GM23248 (cell line): ENCODE measurements around the gene PKP1. TPM values are rescaled to one million over a fixed set of nuclear protein-coding genes. Genes with fewer than 3 reads are reported as not detected.

Experiments used
- DNase-seq: peaks from one replicate; pipeline ENCODE4 v3.0.0-alpha.2; 2015
- H2AFZ ChIP-seq: fragments of 200-600 bp; sonication (generic); 2 replicates; pipeline ENCODE4 v1.6.1; 2016; ENCODE audit warnings: antibody characterized with exemption
- H3F3A ChIP-seq: fragments of 200-600 bp; sonication (generic); 2 replicates; pipeline ENCODE4 v1.6.1; 2016; ENCODE audit warnings: mild to moderate bottlenecking, antibody characterized with exemption, mixed run types; ENCODE audit not compliant: insufficient read depth
- H3K27ac ChIP-seq: fragments of 200-600 bp; sonication (generic); 2 replicates; pipeline ENCODE4 v1.5.1; 2016; ENCODE audit warnings: mild to moderate bottlenecking
- H3K27me3 ChIP-seq: fragments of 200-600 bp; sonication (generic); replicated peaks from 2 replicates; pipeline ENCODE4 v1.6.1; 2016; ENCODE audit warnings: mild to moderate bottlenecking; ENCODE audit not compliant: insufficient read depth
- H3K36me3 ChIP-seq: fragments of 200-600 bp; sonication (generic); 2 replicates; pipeline ENCODE4 v1.6.1; 2016; ENCODE audit warnings: low read depth, mild to moderate bottlenecking
- H3K4me1 ChIP-seq: fragments of 200-600 bp; sonication (generic); 2 replicates; pipeline ENCODE4 v1.6.1; 2016; ENCODE audit warnings: mild to moderate bottlenecking; ENCODE audit not compliant: insufficient read depth
- H3K4me2 ChIP-seq: fragments of 200-600 bp; sonication (generic); one replicate; pipeline ENCODE4 v1.6.1; 2016; ENCODE audit warnings: mild to moderate bottlenecking; ENCODE audit not compliant: unreplicated experiment
- H3K4me3 ChIP-seq: fragments of 200-600 bp; sonication (generic); 2 replicates; pipeline ENCODE4 v1.5.1; 2016; ENCODE audit warnings: mild to moderate bottlenecking
- H3K79me2 ChIP-seq: fragments of 200-600 bp; sonication (generic); 2 replicates; pipeline ENCODE4 v1.6.1; 2016; ENCODE audit warnings: mild to moderate bottlenecking; ENCODE audit not compliant: insufficient read depth
- H3K9ac ChIP-seq: fragments of 200-600 bp; sonication (generic); 2 replicates; pipeline ENCODE4 v1.6.1; 2016; ENCODE audit warnings: mild to moderate bottlenecking
- H3K9me2 ChIP-seq: fragments of 200-600 bp; sonication (generic); 2 replicates; pipeline ENCODE4 v1.6.1; 2016; ENCODE audit warnings: mixed run types, mild to moderate bottlenecking, moderate library complexity; ENCODE audit not compliant: insufficient read depth
- H3K9me3 ChIP-seq: fragments of 200-600 bp; sonication (generic); one replicate; pipeline ENCODE4 v1.6.1; 2017; ENCODE audit warnings: low read depth
- H4K20me1 ChIP-seq: fragments of 200-600 bp; sonication (generic); 2 replicates; pipeline ENCODE4 v1.6.0; 2016; ENCODE audit not compliant: insufficient read depth
- EZH2 ChIP-seq: fragments of 200-600 bp; sonication (generic); IDR thresholded peaks from 2 replicates; pipeline ENCODE4 v1.6.1; 2018; ENCODE audit warnings: antibody characterized with exemption, mild to moderate bottlenecking; ENCODE audit not compliant: insufficient read depth, poor library complexity, severe bottlenecking
- EZH2phosphoT487 ChIP-seq: fragments of 200-600 bp; sonication (generic); IDR thresholded peaks from 2 replicates; pipeline ENCODE4 v1.6.1; 2018; ENCODE audit warnings: antibody characterized with exemption, moderate library complexity, mild to moderate bottlenecking, low read depth; ENCODE audit not compliant: insufficient read depth
- WGBS, 2 experiments: methylation state at CpG; one replicate each; pipeline ENCODE4 v1.1.6; 2015 to 2017; ENCODE audit warnings: low lambda C conversion rate in 2 of 2, low coverage in 1 of 2; ENCODE audit errors: missing lambda C conversion rate in 2 of 2; 5-methylcytosine and 5-hydroxymethylcytosine counted together
- in situ Hi-C: fragments of 300-500 bp; cut with MboI; formaldehyde crosslinking; loops from 2 replicates; pipeline ENCODE4 v1.15.0; 2020
- polyA plus RNA-seq: library from polyadenylated mRNA; unstranded; fragments of >200 nt; fragmentation: Nextera tagmentation; extraction: Ambion mirVana; gene quantifications from 2 replicates; pipeline ENCODE4 v1.2.1, GENCODE V29; 2016
- total RNA-seq: library from RNA; depleted of rRNA; stranded (reverse); fragments of >200 nt; shearing (Covaris generic); gene quantifications from 2 replicates; pipeline ENCODE4 v1.2.3, GENCODE V29; 2014

Gene PKP1
- total and polyA plus RNA-seq, 2 experiments from 2014 or later: 0.15 to 0.43 TPM

GRCh38 chr1:201327687-201328240 is 44.5 kb downstream of the PKP1 start:
- no peaks in the 10 kb centered on the region for H3K9me2 ChIP-seq
- H3K4me2 ChIP-seq: no peak overlapping the region
- no peaks in the 10 kb centered on the region for H3K9me3 ChIP-seq
- in situ Hi-C loops: no loop called here
- no peak for DNase-seq
- H3K27me3 ChIP-seq: peaks cover 4% of the 10 kb centered on the region; the same call in 1 of the 2 replicates
- H2AFZ ChIP-seq: no peak overlapping the region
- no peaks in the 10 kb centered on the region for H3F3A ChIP-seq
- H3K4me3 ChIP-seq: no peak overlapping the region
- no peaks in the 10 kb centered on the region for H3K36me3 ChIP-seq
- no peaks in the 10 kb centered on the region for H3K4me1 ChIP-seq
- H3K79me2 ChIP-seq: no peaks in the 10 kb centered on the region
- H3K9ac ChIP-seq: no peak overlapping the region
- no peaks in the 10 kb centered on the region for H4K20me1 ChIP-seq
- TF ChIP-seq EZH2 (no peak), EZH2phosphoT487 (no peak)
- H3K27ac ChIP-seq: no peak overlapping the region
- WGBS, 2 experiments: 78 to 88% methylated on average over 7 of the region's 7 CpGs

GRCh38 chr1:201328576-201328975 is 45.3 kb downstream of the PKP1 start:
- H3K79me2 ChIP-seq: no peaks in the 10 kb centered on the region
- no peaks in the 10 kb centered on the region for H4K20me1 ChIP-seq
- H3K4me3 ChIP-seq: no peak overlapping the region
- H3K9ac ChIP-seq: no peak overlapping the region
- H3K9me3 ChIP-seq: no peaks in the 10 kb centered on the region
- no peak overlapping the region for H2AFZ ChIP-seq
- peaks cover 4% of the 10 kb centered on the region; the same call in 1 of the 2 replicates for H3K27me3 ChIP-seq
- in situ Hi-C loops: no loop called here
- no peaks in the 10 kb centered on the region for H3K4me1 ChIP-seq
- DNase-seq: no peak
- H3K36me3 ChIP-seq: no peaks in the 10 kb centered on the region
- H3F3A ChIP-seq: no peaks in the 10 kb centered on the region
- TF ChIP-seq EZH2 (no peak), EZH2phosphoT487 (no peak)
- H3K9me2 ChIP-seq: no peaks in the 10 kb centered on the region
- 85 to 93% methylated on average over 4 of the region's 4 CpGs for WGBS, 2 experiments
- H3K4me2 ChIP-seq: no peak overlapping the region
- no peak overlapping the region for H3K27ac ChIP-seq

GRCh38 chr1:201329286-201329685 is 46.0 kb downstream of the PKP1 start:
- in situ Hi-C loops: no loop called here
- Histone ChIP-seq H4K20me1 (no peaks in the 10 kb centered on the region), H3K36me3 (no peaks in the 10 kb centered on the region), H3K27me3 (peaks cover 4% of the 10 kb centered on the region; the same call in 1 of the 2 replicates), H2AFZ (no peak overlapping the region), H3K4me3 (no peak overlapping the region), H3K79me2 (no peaks in the 10 kb centered on the region), H3K9me2 (no peaks in the 10 kb centered on the region), H3F3A (no peaks in the 10 kb centered on the region), H3K27ac (no peak overlapping the region), H3K4me1 (no peaks in the 10 kb centered on the region), H3K9me3 (no peaks in the 10 kb centered on the region), H3K9ac (no peak overlapping the region), H3K4me2 (no peak overlapping the region)
- WGBS, 2 experiments: 70 to 73% methylated on average over 2 of the region's 2 CpGs
- peak; percentile 60 for DNase-seq
- TF ChIP-seq EZH2phosphoT487 (no peak), EZH2 (no peak)

- no peak overlapping the region for H2AFZ ChIP-seq
- no peaks in the 10 kb centered on the region for H3K9me2 ChIP-seq
- H3K4me1 ChIP-seq: no peaks in the 10 kb centered on the region
- H3K4me3 ChIP-seq: no peak overlapping the region
- no peak overlapping the region for H3K9ac ChIP-seq
- TF ChIP-seq EZH2 (no peak), EZH2phosphoT487 (no peak)
- H4K20me1 ChIP-seq: no peaks in the 10 kb centered on the region
- no peaks in the 10 kb centered on the region for H3K36me3 ChIP-seq
- no peak for DNase-seq
- no peaks in the 10 kb centered on the region for H3F3A ChIP-seq
- no peak overlapping the region for H3K4me2 ChIP-seq
- H3K9me3 ChIP-seq: no peaks in the 10 kb centered on the region
- peaks cover 4% of the 10 kb centered on the region; the same call in 1 of the 2 replicates for H3K27me3 ChIP-seq
- 63 to 80% methylated on average over 4 of the region's 4 CpGs for whole genome bisulfite sequencing, 2 experiments
- no peaks in the 10 kb centered on the region for H3K79me2 ChIP-seq
- H3K27ac ChIP-seq: no peak overlapping the region
- in situ Hi-C loops: no loop called here
These were observed 46.5 kb downstream of the PKP1 start for GRCh38 chr1:201329801-201330200.
